HG03575 (cell line): ENCODE data around the gene EGFR.

ENCODE experiments used
- ATAC-seq: cut with Tn5 transposase; IDR thresholded peaks from one replicate; pipeline ENCODE4 v1.9.1; 2021; ENCODE audit not compliant: unreplicated experiment, insufficient number of reproducible peaks, low FRiP score; ENCODE audit errors: extremely low read depth

EGFR gene

DNA sequence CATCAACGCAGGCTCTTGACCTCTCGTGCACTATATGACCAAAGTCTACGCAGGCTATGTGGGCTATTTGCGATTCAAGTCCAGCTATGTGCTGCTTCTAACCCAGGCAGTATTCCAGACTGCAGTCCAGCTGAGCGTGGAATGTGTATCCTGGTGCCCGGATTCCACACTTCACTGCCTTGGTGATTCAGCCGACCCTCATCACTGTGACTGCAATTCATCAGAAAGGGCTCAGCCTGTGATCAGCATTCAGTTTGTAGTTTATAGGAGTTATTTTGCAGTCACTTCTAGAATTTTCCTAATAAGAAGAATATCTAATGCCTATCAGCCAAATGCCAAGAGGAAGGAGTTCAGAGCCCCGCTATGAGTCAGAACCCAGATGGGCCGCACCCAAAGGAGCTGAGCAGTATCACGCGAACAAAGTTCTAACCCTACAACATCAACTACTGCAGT, 226.5 kb downstream of the EGFR start:
- ATAC-seq = no peak

DNA sequence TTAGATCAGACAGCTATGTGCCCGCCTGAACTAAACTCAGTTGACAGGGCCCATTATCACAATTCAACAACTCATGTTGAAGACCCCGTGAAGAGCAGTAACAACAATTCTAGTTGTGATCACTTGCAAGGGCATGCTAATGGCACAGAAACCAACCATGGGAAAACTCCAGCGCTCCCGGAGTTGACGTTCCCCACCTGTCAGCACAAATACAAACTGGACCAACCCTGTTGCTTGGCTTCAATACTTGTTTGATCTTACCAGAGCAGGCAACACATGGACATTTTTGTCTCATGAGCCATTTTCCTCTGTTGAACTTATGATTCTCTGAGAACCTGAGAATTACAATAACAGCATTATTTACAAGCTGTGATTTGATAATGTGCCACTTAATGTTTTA, 227.4 kb downstream of the EGFR start:
- no peak for ATAC-seq

DNA sequence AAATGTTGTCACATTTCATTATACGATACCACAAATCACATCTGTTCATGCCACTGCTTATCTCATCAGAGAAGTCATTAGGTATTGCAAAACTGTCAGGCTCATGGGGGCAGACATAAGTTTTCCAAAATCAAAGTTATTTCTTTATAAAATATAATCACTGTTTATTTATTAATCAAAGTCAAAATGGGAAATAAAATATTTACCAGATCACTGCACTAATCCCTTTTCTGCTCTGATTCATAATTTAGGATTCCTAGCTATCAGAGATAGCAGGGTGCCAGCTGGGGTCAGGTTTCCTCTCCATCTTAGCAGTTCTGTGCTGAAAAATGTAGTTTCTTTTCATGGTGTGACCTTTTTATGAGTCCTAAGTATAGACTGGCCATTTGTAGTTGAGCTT, 228.6 kb downstream of the EGFR start:
- no peak for ATAC-seq

DNA sequence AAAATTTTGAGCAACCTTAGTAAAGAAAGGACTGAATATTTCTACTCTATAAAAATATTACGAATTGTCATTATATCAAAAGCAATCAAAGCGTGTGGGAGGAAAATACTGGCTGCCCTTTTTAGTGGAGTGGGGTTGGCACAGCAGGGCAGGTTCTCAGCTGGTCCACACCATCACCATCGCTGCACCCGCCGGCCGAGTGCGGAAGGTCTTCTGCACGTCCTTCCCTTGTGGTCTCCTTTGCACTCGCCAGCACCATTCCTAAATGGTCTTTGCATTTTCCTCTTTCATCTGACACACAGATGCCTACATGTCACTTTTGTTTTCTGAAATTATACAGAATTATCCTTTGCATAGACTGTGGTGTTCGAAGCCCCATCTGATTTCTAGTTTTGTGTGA, 229.7 kb downstream of the EGFR start:
- no peak for ATAC-seq

DNA sequence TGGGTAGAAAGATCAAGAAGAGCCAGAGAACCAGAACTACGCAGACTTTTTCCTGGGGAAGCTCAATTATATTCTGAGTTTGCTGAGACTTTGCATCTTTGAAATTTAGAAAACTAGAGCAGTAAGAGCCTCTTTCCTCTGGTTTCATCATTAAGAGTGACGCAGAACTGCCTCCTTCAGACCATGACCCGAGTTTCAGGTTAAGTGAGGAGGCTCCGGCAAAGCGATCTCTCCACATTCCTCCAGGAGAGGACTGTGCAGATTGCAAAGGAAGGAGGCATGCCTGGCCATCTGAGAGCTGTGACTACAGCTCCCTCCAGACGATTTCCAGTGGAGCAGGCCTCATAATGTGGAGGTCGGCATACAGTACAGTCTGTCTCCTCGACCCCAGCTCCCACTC, 230.5 kb downstream of the EGFR start:
- ATAC-seq = no peak

DNA sequence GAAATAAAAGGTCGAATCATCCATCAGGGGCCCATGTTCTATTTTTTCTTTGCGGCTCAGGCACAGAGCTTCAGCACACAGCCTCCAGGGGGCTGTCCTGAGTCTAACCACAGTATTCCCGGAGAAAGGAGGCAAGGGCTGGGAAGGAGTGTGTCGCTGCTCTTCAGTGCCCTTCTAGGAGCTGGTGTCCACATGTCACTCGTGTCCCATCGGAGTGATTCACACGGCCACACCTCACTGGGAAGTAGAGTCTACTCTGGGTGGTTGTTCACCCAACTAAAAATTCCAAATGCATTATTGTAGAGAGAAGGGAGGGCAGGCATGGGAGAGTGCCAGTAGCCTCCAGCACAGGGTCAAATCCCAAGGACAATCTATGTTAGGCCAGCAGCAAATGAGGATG, 231.5 kb downstream of the EGFR start:
- ATAC-seq = no peak

DNA sequence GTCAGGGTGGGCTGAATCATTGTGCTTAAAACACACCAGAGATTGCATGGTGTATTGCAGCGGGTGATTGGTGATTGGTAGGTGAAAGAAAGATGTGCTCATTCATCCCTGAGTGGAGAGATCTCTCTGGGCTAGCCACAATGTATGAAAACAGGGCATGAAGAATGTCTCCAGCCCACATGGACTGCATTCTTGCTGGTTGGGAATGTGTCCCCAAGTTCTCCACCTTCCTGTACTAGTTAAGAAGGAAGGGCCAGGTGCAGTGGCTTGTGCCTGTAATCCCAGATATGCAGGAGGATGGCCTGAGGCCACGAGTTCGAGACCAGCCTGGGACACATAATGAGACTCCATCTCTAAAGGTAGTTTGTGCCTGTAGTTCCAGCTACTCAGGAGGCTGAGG, 232.5 kb downstream of the EGFR start:
- ATAC-seq = no peak

DNA sequence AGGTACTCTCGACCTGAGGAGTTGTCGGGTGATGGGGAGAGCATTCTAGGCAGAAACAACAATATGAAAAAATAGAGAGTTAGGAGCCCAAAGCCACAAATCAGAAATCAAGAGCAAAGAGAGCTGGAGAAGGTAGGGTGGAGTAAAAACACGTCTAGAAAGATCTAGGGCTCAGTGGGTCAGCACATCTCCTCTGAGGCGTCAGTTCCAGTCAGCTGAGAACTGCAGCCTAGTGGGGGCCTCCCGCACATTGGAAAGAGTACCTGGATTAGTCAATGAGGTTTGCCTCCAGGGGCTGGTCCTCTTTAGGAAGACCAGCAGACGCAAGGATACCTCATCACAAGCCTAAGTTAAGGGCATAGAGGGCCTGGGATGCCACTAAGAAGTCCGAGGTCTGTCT, 233.1 kb downstream of the EGFR start:
- no peak for ATAC-seq

DNA sequence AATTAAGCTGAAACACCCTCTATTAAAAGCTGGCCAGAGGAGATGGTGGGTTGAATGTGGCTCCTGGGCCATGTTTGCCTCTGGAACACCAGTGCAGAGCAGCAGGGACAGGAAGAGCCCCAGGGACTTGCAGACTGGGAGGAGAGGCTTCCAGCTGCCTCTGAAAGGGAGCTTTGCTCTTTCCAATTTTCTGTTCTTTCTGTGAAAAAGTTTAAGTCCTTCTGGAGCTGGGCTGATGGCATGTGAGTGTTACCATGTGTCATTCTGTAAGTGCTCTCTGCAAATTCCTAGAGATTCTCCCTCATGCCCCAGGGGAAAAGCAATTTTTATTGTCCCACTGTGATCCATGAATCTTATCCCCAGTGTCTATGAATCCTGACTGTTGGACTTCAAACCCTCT, 233.6 kb downstream of the EGFR start:
- no peak for ATAC-seq

DNA sequence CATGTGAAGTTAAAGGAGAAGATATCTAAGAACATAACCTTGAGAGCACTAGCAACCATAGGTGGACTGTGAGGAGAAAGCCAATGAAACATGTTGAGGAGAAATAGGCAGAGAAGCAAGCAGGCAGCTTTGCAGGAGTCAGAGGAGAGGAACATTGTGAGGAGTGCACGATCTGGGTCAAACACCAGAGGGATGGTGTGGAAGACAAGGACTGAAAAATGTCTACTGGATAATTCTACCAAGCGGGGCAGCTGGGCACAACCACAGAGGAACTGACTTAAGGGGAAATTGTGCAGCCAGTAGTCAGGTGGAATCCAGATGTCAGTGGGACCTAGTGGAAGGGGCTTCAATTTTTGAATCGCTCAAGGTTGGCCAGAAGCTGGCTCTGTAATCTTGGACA, 234.4 kb downstream of the EGFR start:
- ATAC-seq = no peak

DNA sequence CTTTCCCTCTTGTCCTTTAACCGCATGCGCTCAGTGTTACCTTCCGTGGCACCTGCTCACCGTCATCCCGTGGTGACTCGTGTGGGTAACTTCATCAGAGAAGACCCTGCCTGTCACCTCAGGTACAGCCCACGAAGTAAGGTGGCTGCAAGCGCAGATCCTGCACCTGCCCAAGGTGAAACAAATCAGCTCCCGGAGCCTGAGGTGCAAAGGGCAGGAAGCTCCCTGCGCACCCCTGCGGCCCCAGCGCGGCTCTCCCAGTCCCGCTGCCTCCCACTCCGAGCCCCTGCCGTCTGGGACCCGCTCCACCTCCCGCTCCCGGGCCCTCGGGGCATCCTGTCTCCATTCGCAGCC, 235.4 kb downstream of the EGFR start:
- ATAC-seq = no peak

DNA sequence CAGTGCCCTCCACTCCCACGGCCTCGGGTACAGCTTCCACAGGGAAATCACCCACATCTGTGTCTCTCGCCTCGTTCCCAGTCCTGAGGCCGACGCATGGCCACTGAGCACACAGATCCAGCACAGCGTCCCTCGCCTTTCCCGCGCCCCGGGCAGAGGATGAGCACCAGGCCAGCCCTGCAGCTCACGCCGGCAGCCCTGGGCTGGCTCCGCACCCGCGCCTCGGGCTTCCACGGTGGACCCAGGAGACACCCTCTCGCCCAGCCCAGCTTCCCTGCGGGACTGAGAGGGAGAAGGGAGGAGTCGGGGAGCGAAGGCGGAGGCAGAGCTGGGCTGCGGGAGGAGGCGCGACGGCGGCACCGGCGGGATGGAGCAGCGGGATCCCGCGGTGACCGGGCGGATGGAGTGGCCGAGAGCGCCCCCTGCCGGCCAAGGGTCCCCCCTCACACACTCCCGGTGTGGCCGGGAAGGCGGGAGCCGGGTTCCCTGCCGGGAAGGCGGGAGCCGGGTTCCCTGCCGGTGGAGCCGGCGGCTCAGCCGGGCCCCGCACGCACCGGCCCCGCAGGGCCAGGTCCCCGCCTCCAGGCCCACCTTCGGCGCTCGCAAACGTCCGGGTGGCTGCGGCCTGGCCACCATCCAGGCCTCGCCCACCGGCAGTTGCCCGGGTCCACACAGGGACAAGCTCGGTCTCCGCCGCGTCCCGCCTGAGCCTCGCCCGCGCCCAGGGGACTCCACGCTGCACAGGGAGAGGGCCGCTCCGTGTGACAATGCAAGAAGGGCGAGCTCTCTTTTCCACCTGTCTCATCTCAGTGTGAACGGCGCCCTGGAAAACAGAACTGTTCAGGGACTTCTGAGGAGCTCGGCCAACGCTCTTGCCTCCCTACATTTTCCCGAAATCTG, 236.0 kb downstream of the EGFR start:
- ATAC-seq = no peak

DNA sequence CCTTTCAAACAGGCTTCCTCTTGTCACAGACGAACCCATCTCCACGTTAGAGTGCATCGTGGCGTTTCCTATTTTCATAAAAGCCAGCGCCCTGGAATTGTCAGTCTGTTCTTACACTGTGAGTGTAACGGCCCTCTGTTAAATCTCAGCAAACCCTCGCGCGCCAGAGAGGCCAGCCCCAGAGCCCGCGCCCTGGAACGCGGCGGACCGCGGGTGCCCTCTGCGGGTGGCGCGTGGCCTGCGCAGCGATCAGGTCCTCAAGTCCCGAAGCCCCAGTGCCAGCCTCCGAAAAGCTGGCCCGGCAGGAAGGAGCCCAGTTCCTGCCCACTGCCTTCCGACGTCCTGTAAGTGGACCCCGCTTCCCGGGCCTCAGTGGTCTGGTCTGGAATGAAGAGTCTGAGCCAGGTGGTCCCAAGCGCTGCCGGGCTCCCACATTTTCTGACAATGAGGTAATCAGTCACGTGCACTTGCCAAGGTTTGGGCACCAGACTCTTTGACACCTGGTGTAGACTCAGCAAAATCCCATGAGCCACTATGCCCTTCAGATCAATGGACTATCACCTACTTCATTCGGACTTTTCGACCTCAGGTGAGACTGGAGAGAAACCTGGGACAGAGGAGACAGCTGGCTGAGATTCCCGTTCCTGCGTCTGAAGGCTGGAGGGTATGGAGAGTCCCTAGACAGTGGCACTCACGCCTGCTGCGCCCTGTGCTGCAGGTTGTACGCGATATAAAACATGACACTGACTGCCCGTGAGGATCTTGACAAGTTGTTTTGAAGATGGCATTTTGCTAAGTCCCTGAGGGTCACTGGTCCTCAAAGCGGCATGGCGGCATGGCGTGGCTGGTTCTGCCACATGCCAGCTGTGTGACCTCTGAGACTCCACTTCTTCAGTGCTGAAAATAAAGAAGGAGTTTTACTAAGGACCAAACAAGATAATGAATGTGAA, 237.0 kb downstream of the EGFR start:
- no peak for ATAC-seq

DNA sequence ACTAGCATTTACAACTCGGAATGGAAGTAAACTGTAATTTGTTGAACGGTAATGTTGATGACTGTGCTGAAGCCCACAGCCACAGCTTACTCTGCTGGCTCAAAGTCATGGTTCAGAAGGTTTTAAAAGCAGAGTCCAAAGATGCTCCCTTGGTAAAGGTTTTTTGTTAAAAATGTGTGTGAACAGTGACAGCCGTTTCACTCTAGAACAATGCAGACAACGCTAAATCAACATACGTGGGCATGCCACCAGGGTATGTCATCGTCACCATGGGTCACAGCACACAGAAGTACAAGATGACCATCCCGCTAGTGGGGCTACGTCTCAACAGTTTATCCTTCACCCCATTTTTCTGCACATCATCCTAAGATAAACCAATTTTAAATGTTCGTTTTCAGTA, 239.8 kb downstream of the EGFR start:
- no peak for ATAC-seq

DNA sequence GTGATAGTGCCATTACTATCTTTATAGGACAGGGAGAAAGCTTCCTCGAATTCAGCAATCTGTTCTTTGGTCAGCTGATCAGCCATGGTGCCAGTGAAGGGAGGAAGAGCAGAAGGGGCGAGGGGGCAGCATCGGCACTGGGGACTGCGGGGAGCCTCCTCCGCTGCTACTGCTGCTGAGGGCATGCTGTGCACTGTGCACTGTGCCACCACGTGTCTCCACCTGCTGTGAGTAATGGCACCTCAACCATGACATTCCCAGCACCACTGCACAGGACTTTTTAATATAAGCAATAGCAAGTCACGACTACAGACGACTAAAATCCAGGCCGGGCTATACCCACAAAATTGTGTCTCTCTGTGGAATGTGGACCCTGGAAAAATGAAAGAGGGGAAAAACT, 241.4 kb downstream of the EGFR start:
- ATAC-seq = no peak

DNA sequence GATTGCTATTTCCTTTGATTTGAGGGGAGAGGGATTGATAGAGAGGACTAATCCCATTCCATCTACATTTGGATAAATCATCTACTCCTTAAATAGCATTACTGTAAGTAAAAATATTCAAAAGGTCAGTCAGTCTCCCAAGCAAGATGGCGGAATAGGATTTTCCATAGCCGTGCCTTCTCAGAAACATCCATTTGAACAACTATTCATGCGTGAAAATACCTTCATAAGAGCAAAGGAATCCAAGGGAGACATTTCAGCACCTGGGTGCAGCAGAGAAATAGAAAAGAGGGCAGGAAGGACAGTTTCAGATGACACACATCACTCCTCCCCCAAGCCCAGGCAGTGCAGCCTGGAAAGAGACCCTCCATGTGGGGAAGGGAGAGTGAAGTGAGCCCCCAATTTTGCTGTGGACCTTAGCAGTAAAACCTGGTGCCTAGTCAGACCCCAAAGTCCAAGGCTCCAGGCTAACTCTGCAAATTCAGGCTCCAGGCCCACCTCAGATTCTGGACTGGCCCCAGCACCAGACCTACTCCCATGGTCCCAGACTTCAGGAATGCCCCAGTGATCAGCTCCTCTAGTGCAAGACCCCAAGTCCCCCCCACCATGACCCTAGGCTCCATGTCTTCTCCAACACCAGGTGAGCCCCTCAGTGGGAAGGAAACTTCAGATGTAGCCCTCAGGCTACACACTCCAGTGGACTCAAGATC, 242.0 kb downstream of the EGFR start:
- no peak for ATAC-seq
